ENCODE measurements around the gene NCKAP5. TPM values are rescaled to one million over a fixed set of nuclear protein-coding genes. Genes with fewer than 3 reads are reported as not detected.
"Not testable (repeated sequence)": the region's sequence is repeated elsewhere in the genome, so short reads cannot be mapped to it uniquely, and the experiment has no call there.

The NCKAP5 gene
- total and polyA plus RNA-seq, 8 donors = 0.23 to 1.5 (median 0.44) TPM

DNA sequence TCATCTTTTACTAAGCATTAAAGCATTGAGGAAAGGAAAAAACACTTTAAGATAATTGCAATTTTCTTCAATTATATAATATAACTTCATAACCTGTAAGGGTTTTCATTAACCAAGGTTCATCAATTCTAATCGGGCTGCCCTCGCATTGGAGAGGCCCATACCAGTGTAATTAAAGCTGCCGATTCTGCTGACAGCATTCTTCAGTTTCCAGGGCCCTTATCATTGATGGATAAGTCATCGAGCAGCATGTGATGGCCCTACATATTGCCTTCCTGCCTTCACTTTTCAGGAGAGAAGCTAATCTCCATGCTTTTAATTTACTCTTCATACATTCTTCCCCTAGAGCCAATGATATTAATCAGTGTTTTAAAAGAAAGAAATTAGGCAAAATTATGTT, 92.0 kb downstream of the NCKAP5 start:
- no peak overlapping the region for H3K4me3 ChIP-seq
- FAIRE-seq (no peak), ATAC-seq (no peak), DNase-seq (no peak)
- TF ChIP-seq, protein P1, sequence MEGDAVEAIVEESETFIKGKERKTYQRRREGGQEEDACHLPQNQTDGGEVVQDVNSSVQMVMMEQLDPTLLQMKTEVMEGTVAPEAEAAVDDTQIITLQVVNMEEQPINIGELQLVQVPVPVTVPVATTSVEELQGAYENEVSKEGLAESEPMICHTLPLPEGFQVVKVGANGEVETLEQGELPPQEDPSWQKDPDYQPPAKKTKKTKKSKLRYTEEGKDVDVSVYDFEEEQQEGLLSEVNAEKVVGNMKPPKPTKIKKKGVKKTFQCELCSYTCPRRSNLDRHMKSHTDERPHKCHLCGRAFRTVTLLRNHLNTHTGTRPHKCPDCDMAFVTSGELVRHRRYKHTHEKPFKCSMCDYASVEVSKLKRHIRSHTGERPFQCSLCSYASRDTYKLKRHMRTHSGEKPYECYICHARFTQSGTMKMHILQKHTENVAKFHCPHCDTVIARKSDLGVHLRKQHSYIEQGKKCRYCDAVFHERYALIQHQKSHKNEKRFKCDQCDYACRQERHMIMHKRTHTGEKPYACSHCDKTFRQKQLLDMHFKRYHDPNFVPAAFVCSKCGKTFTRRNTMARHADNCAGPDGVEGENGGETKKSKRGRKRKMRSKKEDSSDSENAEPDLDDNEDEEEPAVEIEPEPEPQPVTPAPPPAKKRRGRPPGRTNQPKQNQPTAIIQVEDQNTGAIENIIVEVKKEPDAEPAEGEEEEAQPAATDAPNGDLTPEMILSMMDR (IDR thresholded peaks at IDR 0.05) = no peak
- no peaks in the 10 kb centered on the region for H3K27me3 ChIP-seq
- no peaks in the 10 kb centered on the region for H3K9me3 ChIP-seq
- H3K4me1 ChIP-seq = no peaks in the 10 kb centered on the region
- intact Hi-C loops (cut with DNase I) = no loop called here
- no peaks in the 10 kb centered on the region for H3K36me3 ChIP-seq
- H3K27ac ChIP-seq = no peak overlapping the region
- 39 to 44% methylated on average over 4 of the region's 4 CpGs for WGBS, 2 donors

DNA sequence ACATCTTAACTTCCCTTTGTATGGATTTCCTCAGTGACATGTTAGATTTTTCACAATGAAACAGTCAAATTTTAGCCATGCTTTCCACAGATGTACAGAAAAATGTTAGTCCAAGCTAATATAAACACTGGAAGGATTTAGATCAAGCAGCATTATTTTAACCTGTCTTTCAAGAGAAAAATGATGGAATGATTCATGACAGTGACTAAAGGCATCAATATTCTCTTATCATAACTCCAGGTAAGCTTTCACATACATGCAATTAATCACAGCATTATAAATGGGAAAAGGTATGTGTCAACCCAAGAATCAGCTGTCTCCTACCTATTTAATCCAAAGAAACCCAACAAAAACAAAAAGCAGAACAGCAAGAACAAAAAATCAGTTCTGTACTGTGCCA, 92.7 kb downstream of the NCKAP5 start:
- ATAC-seq (no peak), DNase-seq (no peak), FAIRE-seq (no peak)
- no peak overlapping the region for H3K4me3 ChIP-seq
- H3K27me3 ChIP-seq = no peaks in the 10 kb centered on the region
- no peaks in the 10 kb centered on the region for H3K4me1 ChIP-seq
- H3K9me3 ChIP-seq = no peaks in the 10 kb centered on the region
- no peaks in the 10 kb centered on the region for H3K36me3 ChIP-seq
- TF ChIP-seq, protein P1 (IDR thresholded peaks at IDR 0.05) = no peak
- intact Hi-C loops (cut with DNase I) = no loop called here
- no peak overlapping the region for H3K27ac ChIP-seq

DNA sequence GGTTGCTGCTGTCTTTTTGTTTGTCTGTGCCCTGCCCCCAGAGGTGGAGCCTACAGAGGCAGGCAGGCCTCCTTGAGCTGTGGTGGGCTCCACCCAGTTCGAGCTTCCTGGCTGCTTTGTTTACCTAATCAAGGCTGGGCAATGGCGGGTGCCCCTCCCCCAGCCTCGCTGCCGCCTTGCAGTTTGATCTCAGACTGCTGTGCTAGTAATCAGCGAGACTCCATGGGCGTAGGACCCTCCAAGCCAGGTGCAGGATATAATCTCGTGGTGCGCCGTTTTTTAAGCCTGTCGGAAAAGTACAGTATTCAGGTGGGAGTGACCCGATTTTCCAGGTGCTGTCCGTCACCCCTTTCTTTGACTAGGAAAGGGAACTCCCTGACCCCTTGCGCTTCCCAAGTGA, 97.8 kb downstream of the NCKAP5 start:
- H3K4me3 ChIP-seq; ATAC-seq; FAIRE-seq; H3K9me3 ChIP-seq; DNase-seq; H3K27me3 ChIP-seq; H3K4me1 ChIP-seq; H3K36me3 ChIP-seq; H3K27ac ChIP-seq; intact Hi-C loops (cut with DNase I): not testable (repeated sequence)
- 61 to 96% methylated on average over 8 to 12 of the region's 13 CpGs for WGBS, 2 donors

DNA sequence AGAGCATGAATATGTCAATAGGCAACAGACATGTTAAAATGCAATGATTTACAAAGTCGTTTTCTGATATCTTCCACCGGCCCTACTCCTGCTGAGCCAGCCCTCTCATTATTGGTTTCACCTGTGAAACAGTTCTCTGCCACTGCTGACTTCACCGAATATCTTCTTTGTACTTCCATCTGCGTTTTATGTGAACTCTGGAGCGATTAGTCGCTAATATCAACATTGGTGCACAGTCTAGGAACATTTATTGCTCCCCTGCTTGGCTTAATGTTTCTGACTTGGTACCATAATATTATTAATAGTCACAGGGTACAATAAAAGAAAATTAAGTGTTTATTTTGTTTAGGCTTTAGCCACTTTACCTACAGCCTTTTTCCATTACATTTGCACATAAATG, 105.5 kb downstream of the NCKAP5 start:
- ATAC-seq = no peak
- H3K9me3 ChIP-seq = no peaks in the 10 kb centered on the region
- no peaks in the 10 kb centered on the region for H3K36me3 ChIP-seq
- H3K4me3 ChIP-seq = no peak overlapping the region
- H3K27me3 ChIP-seq = no peaks in the 10 kb centered on the region
- DNase-seq = no peak
- FAIRE-seq = no peak
- H3K27ac ChIP-seq = no peak overlapping the region
- WGBS, 2 donors = 66 to 67% methylated on average over 6 of the region's 6 CpGs
- TF ChIP-seq, protein P1 (IDR thresholded peaks at IDR 0.05) = no peak
- no peaks in the 10 kb centered on the region for H3K4me1 ChIP-seq
- intact Hi-C loops (cut with DNase I) = no loop called here

DNA sequence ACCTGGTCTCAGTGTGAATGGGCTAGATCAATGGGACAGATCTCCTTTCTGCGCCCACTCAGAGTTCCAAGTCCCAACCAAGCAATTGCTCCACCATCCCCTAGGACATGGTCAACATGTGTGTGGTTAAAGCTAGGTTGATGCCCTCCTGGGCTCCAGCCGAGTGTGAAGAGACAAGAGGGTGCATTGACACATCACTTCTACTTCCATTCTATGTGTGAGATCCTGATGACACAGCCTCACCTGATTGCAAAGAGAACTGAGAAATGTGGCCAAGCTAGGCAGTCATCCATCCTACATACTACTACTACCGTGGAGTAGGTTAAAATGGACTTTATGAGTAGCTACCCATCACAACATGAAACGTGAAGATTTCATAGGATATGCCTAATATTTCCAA, 106.8 kb downstream of the NCKAP5 start:
- no peak for FAIRE-seq
- TF ChIP-seq, protein P1 (IDR thresholded peaks at IDR 0.05) = no peak

DNA sequence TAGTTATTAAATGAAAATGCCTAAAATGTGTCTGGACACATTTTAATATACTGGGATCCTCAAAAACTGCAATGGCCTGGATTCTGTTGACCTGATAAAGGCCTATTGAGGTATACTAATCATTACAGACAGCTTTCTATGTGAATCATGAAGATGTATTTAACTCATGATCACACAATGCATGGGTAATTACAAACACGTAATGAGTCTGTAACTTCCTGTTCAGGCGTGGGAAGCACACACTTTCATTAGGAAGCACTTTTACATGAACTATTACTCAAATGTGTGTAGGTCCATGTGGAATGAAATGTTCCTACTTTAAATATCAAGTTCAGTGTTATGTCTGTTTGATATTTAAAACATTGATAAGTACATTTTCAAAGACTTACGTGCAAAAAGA, 108.7 kb downstream of the NCKAP5 start:
- Histone ChIP-seq H3K27ac (no peak overlapping the region), H3K4me3 (no peak overlapping the region), H3K36me3 (no peaks in the 10 kb centered on the region), H3K4me1 (no peaks in the 10 kb centered on the region), H3K9me3 (no peaks in the 10 kb centered on the region), H3K27me3 (no peaks in the 10 kb centered on the region)
- intact Hi-C loops (cut with DNase I) = no loop called here
- FAIRE-seq (no peak), ATAC-seq (no peak), DNase-seq (no peak)
- 76 to 86% methylated on average over 3 of the region's 3 CpGs for WGBS, 2 donors
- TF ChIP-seq, protein P1 (IDR thresholded peaks at IDR 0.05) = no peak

More for the DNA sequence above, 106.8 kb downstream of the NCKAP5 start:
- H3K27ac ChIP-seq = no peak overlapping the region
- intact Hi-C loops (cut with DNase I) = no loop called here
- no peak for ATAC-seq
- H3K4me1 ChIP-seq = no peaks in the 10 kb centered on the region
- H3K27me3 ChIP-seq = no peaks in the 10 kb centered on the region
- no peak for DNase-seq
- no peak overlapping the region for H3K4me3 ChIP-seq
- H3K36me3 ChIP-seq = no peaks in the 10 kb centered on the region
- H3K9me3 ChIP-seq = no peaks in the 10 kb centered on the region
- WGBS, 2 donors = 66 to 67% methylated on average over 4 of the region's 4 CpGs

Data from pancreas (tissue), 10 donors.